ENCODE data around the gene NPAT. TPM values are rescaled to one million over a fixed set of nuclear protein-coding genes. Genes with fewer than 3 reads are reported as not detected.

NPAT gene
- total RNA-seq, 1 donor from 2014 or later, result 6.9 TPM

DNA sequence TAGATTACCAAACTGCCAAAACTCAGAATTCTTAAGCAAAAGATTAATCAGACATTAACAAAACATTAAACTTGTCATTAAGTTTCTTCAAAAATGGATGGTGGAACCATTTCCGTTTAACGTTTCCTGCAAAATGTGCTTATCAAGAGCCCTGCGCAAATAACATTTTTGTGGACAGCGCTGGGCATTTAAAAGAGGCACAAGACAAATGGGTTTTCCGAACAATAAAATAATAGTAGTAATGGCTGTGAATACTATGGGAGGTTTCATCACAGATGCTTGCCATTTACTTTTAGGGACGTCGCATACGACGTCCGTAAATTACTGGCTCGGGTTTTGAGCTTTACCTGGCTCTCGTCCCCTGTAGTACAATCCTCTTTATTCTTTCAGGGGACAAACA lies 1.1 kb downstream of the NPAT start:
- DNase-seq (no peak), ATAC-seq (ENCODE audit: poor library complexity) (no peak)
- intact Hi-C loops (cut with DNase I), result no loop called here

DNA sequence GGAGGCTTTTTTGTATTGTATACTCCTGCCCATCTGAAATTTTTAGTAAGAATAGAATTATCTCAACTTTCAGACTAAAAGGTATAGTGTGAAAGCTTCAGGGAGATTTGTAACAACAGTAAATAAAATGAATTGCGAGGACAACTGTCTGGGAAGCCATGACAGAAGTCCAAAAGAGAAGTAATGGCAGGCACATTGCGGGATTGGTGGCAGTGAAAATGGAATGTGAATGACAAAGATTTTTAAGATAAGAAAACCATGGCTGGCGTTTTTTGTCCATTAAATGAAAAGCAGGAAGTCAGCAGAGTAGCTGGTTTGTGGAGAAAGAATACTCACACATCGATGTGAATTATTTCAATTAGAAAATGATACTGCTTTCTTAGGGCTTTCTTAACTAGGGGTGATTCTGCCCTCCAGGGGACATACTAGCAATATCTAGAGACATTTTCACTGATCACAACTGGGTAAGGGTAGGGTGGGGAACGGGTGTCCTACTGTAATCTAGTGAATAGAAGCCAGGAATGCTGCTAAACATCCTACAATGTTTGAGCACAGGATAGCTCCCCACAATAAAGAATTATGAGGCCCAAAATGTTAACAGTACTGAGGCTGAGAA lies 1.6 kb downstream of the NPAT start:
- no peak for ATAC-seq (ENCODE audit: poor library complexity)
- intact Hi-C loops (cut with DNase I), result no loop called here
- no peak for DNase-seq

DNA sequence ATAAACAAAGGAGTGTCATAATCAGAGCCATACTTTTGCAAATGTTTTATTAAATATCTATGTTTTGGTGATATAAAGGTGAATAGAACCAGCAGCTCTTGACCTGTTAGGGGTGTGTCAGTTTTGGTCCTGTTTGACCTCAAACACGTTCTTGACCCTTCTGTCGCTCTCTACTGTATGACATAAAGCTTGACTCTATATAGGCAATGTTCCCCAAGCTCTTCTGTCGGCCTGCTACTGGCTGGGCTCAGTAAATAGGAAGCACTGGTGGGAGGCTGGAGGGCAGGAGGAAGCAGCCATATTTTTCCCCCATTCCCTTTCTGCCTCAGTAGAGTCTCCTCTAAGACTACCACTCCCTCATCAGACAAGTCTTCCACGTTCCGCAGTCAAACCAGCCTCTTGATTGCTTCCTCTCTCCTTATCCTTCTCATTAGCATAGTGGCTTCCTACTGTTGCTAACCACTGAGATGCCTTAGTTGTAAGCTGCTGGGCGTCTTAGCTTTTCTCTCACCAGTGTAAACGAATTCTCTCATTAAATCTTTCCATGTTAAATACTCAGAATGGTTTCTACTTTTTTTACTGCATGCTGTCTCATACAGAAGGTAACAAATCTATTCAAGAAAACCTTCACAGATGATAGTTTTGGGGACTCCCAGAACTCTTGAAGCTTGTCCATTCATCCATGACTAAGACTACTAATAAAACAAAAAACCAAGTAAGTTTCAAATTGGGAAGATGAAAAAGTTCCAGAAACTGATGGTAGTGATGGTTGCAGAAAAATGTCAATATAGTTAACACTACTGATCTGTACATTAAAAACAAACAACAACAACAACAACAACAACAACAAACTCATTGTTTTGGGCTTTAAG lies 3.3 kb downstream of the NPAT start:
- DNase-seq (no peak), ATAC-seq (ENCODE audit: poor library complexity) (no peak)
- intact Hi-C loops (cut with DNase I), result no loop called here

DNA sequence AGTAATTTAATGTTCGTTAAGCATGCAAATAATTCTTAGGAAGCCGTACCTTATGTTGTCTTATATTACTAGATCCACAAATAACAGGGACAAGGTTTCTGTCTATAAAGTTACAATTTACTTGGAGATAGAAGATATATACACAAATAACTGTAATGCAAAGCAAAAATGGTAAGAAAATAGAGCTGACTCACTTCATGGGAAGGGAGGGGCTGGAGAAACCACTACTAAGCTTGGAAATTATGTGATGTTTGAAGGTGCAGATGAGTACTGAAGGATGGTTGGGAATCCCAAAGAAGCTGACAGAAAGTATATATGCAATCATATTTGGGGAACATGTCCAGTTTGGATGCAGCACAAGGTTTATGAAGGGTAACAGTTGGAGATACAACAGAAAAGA lies 4.0 kb downstream of the NPAT start:
- no peak for ATAC-seq (ENCODE audit: poor library complexity)
- intact Hi-C loops (cut with DNase I), result no loop called here
- no peak for DNase-seq

DNA sequence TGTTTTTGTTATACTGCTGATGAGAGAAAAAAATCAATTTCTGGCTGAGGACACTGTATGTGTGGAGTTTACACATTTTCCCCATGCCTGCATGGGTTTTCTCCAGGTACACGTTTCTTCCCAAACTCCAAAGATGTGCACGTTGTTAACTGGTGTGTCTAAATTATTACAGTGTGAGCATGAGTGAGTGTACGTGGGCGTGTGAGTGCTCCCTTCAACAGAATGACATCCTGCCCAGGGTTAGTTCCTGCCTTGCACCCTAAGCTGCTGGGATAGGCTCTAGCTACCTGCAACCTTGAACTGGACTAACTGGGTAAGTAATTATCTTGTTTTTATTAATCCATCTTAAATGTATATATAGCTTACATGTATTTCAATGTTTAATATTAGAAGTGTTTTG lies 5.5 kb downstream of the NPAT start:
- DNase-seq (no peak), ATAC-seq (ENCODE audit: poor library complexity) (no peak)
- intact Hi-C loops (cut with DNase I), result no loop called here

DNA sequence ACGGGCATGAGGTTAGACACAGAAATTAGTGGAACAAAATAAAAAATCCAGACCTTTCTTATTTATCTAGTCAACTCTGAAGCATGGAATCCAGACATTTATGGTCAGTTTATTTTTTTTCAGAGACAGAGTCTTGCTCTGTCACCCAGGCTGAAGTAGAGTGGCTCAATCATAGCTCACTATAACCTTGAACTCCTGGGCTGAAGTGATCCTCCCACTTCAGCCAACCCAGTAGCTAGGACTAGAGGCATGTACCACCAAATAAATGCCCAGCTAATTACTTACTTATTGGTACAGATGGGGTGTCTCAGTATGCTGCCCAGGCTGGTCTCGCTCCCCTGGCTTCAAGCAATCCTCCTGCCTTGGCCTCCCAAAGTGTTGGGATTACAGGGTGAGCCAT lies 8.7 kb downstream of the NPAT start:
- no peak for DNase-seq
- intact Hi-C loops (cut with DNase I), result no loop called here
- no peak for ATAC-seq (ENCODE audit: poor library complexity)

DNA sequence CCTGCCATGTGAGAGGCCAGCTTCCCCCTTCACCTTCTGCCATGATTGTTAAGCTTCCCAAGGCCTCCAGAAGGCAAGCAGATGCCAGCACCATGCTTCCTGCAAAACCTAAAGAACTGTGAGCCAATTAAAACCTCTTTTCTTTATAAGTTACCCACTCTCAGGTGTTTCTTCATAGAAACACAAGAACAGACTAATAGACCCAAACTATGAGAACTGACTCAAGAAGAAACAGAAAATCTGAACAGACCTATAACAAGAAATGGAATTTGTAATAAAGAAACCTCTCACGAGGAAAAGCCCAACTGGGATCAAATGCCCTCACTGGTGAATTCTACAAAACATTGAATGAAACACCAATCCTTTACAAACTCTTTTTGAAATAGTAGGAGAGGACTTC lies 12.0 kb downstream of the NPAT start:
- DNase-seq (no peak), ATAC-seq (ENCODE audit: poor library complexity) (no peak)
- intact Hi-C loops (cut with DNase I), result no loop called here

DNA sequence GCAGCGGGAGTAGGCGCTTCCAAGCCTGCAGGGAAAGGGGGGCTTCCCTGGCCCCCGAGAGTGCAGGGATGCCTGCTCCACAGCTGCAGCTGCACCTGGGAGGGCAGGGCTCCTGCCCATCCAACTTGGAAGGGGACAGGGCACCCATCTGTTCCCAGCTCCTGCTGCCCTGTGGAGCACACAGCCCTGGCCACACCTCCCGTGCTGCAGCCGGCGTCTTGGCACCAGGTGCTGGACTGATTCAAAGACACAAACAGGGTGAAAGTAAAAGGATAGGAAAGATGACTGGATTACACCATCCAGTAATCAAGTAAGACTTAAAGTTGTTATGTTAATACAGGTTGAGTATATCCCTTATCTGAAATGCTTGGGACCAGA lies 14.8 kb downstream of the NPAT start:
- DNase-seq (no peak), ATAC-seq (ENCODE audit: poor library complexity) (no peak)
- intact Hi-C loops (cut with DNase I), result no loop called here

DNA sequence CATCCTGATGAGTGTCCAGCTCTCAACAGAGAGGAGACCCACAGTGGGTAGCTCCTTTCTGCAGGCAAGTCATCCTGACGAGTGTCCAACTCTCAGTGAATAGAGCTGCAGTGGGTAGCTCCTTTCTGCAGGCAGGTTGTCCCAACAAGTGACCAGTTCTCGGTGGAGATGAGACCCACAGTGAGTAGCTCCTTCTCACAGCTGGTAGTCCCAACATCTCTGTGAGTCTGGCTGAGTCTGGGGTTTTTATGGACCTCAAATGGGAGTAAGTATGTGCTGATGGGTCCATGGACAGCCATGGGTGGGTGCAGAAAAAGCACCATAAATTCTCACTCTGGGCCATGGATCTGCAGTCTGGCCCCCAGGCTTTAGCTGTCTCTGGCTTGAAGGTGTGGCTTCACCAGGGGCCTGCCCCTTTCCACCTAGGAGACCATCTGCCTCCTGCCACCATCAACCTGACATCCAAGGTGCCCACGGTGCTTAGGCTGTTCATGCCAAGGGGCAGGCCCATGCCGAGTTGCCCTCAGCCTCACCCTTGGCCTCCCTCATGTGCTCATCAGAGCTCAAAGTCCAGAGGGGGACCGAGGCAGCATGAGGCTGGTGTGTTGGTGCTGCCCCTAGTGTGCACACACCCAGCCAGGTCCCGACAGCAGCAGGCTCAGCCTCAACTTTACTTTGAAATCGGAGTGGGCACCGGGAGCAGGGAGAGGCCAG lies 15.3 kb downstream of the NPAT start:
- no peak for ATAC-seq (ENCODE audit: poor library complexity)
- intact Hi-C loops (cut with DNase I), result no loop called here
- no peak for DNase-seq

DNA sequence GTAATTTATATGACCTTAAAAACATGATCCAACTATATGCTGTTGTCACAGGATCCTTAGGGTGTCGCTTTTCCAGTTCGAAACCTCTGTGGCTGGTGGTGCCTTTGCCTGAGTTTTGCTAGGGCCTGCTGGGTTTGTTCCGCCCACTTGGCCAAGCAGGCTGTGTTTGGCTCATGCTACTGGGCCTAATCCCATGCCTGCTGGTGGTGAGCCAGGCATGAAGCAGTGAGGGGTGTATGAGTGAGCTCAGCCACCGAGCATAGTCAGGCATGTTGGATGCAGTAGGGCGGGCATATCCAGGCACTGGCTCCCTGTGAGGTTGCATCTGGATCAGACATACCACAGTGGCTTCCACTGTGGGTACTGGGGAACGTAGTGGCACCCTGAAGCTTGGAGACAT lies 16.3 kb downstream of the NPAT start:
- intact Hi-C loops (cut with DNase I), result no loop called here
- DNase-seq (peak; percentile 63), ATAC-seq (ENCODE audit: poor library complexity) (peak; percentile 75)

DNA sequence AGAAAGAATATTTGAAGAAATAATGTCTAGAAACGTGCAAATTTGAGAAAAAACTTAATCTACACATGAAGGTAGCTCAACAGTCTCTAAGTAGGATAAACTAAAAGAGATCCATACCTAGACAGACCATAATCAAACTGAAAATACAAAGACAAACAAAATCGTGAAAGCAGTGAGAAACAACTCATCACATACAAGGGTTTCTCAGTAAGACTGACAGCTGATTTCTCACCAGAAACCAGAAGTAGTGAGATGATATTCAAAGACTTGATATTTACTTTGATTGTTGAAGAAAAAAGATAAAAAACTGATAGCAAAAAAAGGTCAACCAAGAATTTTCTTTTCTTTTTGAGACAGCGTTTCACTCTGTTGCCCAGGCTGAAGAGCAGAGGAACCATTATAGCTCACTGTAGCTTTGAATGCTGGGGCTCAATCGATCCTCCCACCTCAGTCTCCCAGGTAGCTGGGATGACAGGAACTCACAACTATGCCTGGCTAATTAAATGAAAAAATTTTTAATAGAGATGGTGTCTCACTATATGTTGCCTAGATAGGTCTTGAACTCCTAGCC lies 17.4 kb downstream of the NPAT start:
- DNase-seq (no peak), ATAC-seq (ENCODE audit: poor library complexity) (no peak)
- intact Hi-C loops (cut with DNase I), result no loop called here

DNA sequence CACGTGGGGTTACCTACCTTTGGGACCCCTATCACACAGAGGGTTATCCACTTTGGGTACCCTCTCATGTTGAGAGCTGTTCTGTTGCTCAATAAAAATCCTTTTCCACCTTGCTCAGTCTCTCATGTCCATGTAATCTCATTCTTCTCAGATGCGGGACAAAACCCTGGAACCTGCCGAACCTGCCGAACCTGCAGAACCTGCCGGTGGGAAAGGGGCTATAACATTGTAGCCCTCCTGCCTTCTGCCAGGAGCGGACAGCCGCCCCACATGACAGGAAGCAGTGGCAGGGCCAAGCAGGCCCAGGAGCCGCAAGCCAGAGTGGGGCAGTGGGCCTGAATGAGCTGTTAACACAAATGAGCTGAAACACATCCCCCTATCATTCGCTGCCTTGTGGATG lies 18.1 kb downstream of the NPAT start:
- ATAC-seq (ENCODE audit: poor library complexity) (no peak), DNase-seq (no peak)
- intact Hi-C loops (cut with DNase I), result no loop called here

DNA sequence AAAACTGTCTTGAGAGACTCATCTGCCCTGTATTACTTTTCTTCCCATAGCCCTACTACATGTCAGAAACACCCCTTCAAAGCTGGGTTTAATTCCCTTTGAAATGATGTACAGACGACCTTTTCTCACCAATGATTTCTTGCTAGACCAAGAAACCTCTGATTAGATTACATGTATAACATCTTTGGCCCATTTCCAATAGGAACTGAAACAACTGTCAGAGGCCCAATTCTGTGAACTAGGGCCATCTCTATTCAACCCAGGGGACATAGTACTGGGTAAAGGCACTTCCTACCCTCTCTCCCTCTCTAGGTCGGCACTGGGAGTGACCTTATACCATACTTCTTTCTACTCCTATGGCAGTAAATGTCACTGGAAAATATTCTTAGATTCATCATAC lies 19.4 kb downstream of the NPAT start:
- intact Hi-C loops (cut with DNase I), result no loop called here
- DNase-seq (no peak), ATAC-seq (ENCODE audit: poor library complexity) (no peak)

DNA sequence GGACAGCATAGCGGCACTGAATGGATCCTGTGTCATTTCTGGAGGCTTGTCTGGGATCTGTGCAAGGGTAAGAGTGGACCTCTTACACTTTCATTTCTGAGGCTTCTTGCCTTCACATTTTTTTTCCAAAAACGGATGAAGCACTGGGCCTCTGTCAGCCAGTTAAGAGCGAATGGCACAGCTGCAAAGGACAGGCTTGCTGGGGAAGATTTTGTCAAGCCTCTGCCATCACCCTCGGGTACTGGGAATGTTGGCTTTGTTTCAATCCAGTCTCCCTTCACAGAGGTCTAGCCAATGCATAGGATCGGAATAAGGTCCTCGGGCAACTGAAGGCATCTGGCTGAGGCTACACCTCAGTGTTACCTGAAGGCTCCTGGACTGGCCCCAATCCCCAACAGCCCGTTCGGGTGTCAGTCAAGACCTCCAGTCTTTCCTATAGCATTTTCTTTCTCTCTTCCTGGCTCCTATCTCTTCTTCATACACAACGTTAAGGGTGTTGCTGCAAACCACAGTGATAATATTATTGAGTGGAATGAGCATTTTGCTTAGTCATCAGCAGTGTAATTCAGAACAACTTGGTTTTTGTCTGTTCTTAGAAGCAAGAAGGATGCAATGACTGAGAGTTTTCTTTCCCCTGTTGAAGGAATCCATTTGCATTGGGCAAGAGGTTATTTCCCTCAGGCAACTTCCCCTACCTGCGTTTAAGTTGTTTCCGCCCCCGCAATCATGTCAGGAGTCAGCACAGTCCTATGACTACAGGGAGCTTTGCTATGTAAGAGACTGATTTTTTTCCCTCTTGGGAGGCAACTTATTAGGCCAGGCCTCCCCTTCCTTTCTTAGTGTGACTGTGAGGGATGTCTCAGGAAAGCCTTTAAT lies 22.8 kb downstream of the NPAT start:
- ATAC-seq (ENCODE audit: poor library complexity) (no peak), DNase-seq (no peak)
- intact Hi-C loops (cut with DNase I), result no loop called here

DNA sequence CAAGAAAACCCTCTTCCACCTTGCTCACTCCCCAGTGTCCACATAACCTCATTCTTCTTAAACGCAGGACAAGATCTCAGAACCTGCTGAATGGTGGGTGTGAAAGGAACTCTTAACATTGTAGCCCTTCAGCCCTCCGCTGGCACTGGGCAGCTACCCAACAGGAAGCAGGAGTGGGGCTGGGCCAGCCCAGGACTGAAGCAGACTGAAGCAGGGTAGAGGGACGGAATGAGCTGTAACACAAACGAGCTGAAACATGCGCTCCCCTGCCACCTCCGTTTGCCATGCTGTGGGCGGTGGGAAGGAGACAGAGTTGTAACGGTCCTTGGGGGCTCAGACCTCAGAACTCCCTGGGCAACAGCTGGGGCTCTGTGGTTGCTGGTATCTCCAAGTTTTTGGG lies 23.6 kb downstream of the NPAT start:
- DNase-seq, result peak; percentile 47

DNA sequence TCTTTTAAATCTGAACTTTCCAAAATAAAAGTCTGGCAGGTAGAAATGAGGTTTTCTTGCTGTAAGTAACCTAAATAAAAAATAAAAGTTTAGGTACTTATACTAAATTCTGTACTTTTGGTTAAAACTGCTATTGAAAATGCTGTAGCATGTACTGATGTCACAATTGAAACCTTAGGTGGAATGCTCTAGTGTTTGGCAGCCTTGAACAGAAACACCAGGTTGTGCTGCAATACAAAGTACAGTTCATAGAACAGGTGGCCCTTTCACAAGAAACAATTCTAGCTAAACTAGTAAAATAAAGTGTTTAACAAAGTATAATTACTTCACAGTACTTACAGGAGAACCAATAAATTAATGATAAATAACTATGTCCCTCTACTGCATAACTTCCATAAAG lies 25.1 kb downstream of the NPAT start:
- ATAC-seq (ENCODE audit: poor library complexity) (no peak), DNase-seq (no peak)
- intact Hi-C loops (cut with DNase I), result no loop called here

More for the DNA sequence above, 23.6 kb downstream of the NPAT start:
- ATAC-seq (ENCODE audit: poor library complexity), result peak; percentile 27
- intact Hi-C loops (cut with DNase I), result no loop called here

DNA sequence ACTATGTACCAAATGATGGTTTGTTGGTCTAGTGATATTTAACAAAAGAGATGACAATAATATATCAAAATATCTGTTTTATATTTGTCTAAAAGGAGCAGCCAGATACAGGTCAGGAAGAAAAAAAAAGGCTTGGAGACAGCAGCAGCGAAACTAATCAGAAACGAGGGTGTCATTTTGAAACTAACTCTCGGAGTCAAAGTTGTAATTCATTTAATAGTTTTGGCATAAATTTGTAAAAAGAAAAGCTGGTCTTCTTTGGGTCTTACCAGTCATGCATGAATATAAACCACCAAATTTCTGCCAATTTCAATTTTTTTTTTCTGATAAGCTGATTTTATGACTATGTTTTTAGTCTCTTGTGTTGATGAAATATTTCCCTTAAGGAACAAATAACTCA lies 25.5 kb downstream of the NPAT start:
- ATAC-seq (ENCODE audit: poor library complexity) (no peak), DNase-seq (no peak)
- intact Hi-C loops (cut with DNase I), result no loop called here

DNA sequence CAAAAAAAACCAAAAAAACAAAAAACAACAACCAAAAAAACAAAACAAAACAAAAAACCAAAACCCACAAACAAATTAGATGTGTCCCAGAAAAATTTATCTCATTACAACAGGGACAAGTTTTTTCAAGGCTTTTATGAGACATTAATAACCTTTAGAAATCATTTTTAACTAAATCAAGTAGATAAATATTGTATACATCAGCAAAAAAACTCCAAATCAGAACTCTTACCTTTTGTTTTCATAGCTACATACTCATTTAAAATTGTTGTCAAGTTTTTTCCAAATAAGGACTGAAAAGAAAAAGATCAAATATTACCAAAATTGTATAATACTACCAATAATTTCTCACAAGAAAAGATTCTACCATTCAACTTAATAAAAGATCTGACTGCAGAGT lies 28.7 kb downstream of the NPAT start:
- DNase-seq (no peak), ATAC-seq (ENCODE audit: poor library complexity) (no peak)
- intact Hi-C loops (cut with DNase I), result no loop called here

DNA sequence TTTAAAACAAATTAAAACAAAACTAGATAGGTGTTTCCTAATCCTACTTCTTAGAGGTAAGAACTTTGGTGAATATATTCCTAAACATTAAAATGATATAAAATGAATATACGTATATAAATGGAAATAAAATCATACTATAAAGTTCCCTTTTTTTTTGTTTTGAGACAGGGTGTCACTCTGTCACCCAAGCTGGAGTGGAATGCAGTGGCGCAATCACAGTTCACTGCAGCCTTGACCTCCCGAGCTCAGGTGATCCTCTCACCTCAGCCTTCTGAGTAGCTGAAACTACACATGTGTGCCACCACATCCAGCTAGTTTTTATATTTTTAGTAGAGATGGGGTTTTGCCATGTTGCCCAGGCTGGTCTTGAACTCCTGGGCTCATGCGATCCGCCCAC lies 44.9 kb downstream of the NPAT start:
- intact Hi-C loops (cut with DNase I), result no loop called here
- DNase-seq, result no peak

More for the DNA sequence above, 44.9 kb downstream of the NPAT start:
- ATAC-seq (ENCODE audit: poor library complexity), result no peak
